T-helper 2 cell treated with Interferon-gamma antibody and Interleukin-4, amounts not matched to agents 5 μg/mL and 100 μg/mL, for 36 hours (primary cell): ENCODE results near the gene RHBDL3.

Experiments used
- DNase-seq: peaks from one replicate; pipeline ENCODE4 v3.0.0; 2021; ENCODE audit warnings: low spot score
- H3K27ac Mint-ChIP-seq: one replicate; pipeline ENCODE4 v1.8.0; 2021; ENCODE audit warnings: mild to moderate bottlenecking, mixed read lengths
- H3K27me3 Mint-ChIP-seq: one replicate; pipeline ENCODE4 v1.8.0; 2021; ENCODE audit warnings: low read depth, mixed read lengths
- H3K36me3 Mint-ChIP-seq: one replicate; pipeline ENCODE4 v1.8.0; 2021; ENCODE audit warnings: low read depth, mixed read lengths
- H3K4me1 Mint-ChIP-seq: one replicate; pipeline ENCODE4 v1.8.0; 2021; ENCODE audit warnings: low read depth, mixed read lengths
- H3K4me3 Mint-ChIP-seq: one replicate; pipeline ENCODE4 v1.8.0; 2022; ENCODE audit warnings: mild to moderate bottlenecking, moderate library complexity, mixed read lengths
- H3K9me3 Mint-ChIP-seq: one replicate; pipeline ENCODE4 v1.8.0; 2021; ENCODE audit warnings: mixed read lengths

Gene RHBDL3

DNA sequence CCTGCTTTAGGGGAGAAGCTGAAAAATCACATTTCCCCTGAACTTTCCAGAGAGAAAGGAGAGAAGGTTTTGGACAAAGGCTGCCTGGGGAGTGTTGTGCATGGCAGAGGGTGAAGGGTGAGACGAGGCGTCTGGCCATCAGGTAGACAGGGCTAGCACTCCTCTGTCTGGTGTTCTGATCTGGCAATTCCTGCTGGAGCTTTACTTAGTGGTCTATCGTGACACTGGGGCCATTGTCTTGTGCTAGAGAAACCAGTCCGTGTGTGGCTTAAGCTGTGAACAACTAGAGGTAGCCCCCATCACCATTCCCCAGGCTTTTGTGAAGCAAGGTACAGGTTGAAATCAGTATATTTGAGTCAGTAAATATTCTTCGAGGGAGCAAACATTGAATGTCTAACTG, 8.5 kb downstream of the RHBDL3 start:
- Mint-ChIP-seq H3K4me3 (no peak overlapping the region), H3K36me3 (no peaks in the 10 kb centered on the region), H3K27me3 (peaks cover 42% of the 10 kb centered on the region), H3K27ac (no peak overlapping the region), H3K9me3 (no peaks in the 10 kb centered on the region), H3K4me1 (no peaks in the 10 kb centered on the region)
- no peak for DNase-seq

DNA sequence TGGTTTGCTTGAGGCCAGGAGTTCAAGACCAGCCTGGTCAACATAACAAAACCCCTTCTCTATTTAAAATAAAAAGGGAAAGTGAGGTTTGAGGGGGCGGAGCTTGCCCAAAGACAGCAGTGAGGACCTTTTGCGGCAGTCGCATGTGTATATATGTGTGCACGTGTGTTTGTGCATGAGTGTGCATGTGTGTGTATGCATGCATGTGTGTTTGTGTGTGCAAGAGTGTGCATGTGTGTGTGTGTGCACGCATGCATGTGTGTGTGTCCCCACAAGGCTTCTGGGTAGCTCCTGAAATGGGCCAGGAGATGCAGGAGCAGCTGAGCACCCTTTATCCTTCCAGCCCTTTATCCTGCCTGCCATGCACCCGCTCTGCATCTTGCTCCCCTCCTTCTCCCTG, 9.0 kb downstream of the RHBDL3 start:
- Mint-ChIP-seq H3K4me1 (no peaks in the 10 kb centered on the region), H3K36me3 (no peaks in the 10 kb centered on the region), H3K27me3 (peaks cover 36% of the 10 kb centered on the region), H3K27ac (no peak overlapping the region), H3K9me3 (no peaks in the 10 kb centered on the region), H3K4me3 (no peak overlapping the region)
- DNase-seq, result no peak

DNA sequence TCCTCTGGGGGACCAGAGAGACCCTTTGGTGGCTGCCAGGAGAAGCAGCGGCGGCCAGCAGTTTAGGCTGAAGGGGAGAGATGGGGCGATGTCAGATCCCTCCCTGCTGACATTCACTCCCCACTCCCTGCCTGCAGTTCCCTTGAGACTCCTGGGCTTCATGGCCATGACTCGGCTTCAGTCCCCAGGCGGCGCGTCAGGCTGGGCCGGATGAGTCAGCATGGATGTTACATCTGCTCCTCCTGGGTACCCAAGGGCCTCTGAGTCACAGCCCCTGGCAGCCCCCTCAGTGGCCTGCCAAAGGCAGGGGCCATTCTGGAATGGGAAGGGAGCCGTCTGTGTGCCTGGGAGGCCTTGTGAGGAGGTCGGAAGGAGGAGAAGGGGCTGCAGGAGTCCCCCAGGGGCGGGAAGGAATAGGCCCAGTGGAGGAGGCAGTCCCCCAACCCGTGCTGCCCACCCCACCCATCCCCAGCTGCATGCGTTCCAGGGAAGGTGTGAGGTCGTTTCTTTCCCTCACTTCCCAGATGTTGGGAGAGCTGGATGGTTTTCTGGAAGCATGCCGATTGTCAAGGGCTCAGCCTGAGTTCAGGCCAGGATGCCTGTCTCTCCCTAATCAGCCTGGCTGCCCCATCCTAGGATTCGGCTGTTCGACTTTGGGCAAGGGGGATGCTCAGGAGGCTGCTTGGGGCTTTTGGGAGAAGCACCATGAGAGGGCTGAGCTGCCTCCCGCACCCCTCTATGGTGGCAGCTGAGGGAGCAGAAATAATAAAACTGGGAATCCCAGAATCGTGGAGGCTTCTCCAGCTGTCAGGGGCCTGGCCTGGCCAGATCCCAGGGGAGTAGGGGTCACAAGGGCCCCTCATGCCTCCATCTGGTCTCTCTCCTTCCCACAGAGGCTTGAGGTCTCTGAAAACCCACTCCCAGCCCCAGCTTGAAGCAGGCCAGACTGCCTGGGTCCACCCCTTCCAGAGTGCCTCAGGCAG, 9.7 kb downstream of the RHBDL3 start:
- H3K4me3 Mint-ChIP-seq, result no peak overlapping the region
- H3K4me1 Mint-ChIP-seq, result no peaks in the 10 kb centered on the region
- no peaks in the 10 kb centered on the region for H3K36me3 Mint-ChIP-seq
- no peak overlapping the region for H3K27ac Mint-ChIP-seq
- H3K9me3 Mint-ChIP-seq, result no peaks in the 10 kb centered on the region
- peaks cover 31% of the 10 kb centered on the region for H3K27me3 Mint-ChIP-seq
- no peak for DNase-seq

DNA sequence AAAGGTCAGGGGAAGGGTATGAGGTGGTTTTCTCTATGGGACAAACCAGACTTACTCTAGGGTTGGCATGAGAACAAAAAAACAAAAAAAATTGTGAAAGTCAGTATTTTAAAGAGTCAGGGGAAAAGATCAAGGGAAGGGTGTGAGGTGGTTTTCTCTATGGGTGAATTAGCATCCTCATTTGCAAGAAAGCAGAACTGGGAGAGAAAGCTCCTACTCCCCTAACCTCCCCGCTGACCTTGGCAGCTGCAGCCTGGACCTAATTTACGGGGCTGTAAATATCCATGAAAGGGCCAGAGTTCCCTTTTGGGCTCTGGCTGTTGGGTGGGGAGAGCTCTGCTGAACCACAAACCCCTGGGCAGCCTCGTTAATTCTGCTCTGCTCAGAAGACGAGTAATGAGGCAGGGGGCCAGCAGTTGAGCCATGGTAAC, 10.6 kb downstream of the RHBDL3 start:
- Mint-ChIP-seq H3K27ac (no peak overlapping the region), H3K27me3 (peaks cover 25% of the 10 kb centered on the region), H3K36me3 (no peaks in the 10 kb centered on the region), H3K4me3 (no peak overlapping the region), H3K9me3 (no peaks in the 10 kb centered on the region), H3K4me1 (no peaks in the 10 kb centered on the region)
- no peak for DNase-seq

DNA sequence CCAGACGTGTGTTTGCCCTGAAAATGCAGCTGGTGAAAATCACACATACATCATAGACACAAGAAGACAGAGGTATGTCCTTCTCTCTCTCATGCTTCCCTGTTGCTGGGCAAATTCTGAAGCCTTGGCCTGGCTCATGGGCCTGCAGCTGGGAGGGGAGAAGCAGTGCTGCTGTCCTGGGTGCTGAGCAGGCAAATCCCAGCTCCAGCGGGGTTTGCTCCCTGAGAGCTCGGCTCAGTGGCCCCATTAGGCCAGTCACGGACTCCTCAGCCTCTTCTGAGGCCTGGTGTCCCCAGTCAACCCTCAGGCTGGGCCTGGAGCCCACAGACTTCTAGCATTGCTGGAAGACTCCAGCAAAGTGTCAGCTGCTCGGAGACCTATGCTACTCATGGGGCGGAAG, 11.7 kb downstream of the RHBDL3 start:
- no peaks in the 10 kb centered on the region for H3K9me3 Mint-ChIP-seq
- no peaks in the 10 kb centered on the region for H3K36me3 Mint-ChIP-seq
- H3K27me3 Mint-ChIP-seq, result peaks cover 19% of the 10 kb centered on the region
- no peaks in the 10 kb centered on the region for H3K4me1 Mint-ChIP-seq
- no peak overlapping the region for H3K4me3 Mint-ChIP-seq
- no peak overlapping the region for H3K27ac Mint-ChIP-seq
- no peak for DNase-seq

DNA sequence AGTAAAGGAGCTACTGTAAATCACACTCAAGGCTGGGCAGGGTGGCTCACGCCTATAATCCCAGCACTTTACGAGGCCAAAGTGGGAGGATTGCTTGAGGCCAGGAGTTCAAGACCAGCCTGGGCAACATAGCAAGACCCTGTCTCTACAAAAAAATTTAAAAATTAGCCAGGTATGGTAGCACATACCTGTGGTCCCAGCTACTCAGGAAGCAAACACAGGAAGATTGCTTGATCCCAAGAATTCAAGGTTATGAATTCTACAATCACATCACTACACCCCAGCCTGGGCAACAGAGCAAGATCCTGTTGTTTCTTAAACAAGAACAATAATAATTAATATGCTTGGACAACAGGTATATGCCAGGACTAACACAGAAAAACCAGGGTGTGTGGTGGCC, 13.2 kb downstream of the RHBDL3 start:
- Mint-ChIP-seq H3K9me3 (no peaks in the 10 kb centered on the region), H3K4me3 (no peak overlapping the region), H3K27me3 (peaks cover 17% of the 10 kb centered on the region), H3K36me3 (no peaks in the 10 kb centered on the region), H3K4me1 (no peaks in the 10 kb centered on the region), H3K27ac (no peak overlapping the region)
- no peak for DNase-seq

DNA sequence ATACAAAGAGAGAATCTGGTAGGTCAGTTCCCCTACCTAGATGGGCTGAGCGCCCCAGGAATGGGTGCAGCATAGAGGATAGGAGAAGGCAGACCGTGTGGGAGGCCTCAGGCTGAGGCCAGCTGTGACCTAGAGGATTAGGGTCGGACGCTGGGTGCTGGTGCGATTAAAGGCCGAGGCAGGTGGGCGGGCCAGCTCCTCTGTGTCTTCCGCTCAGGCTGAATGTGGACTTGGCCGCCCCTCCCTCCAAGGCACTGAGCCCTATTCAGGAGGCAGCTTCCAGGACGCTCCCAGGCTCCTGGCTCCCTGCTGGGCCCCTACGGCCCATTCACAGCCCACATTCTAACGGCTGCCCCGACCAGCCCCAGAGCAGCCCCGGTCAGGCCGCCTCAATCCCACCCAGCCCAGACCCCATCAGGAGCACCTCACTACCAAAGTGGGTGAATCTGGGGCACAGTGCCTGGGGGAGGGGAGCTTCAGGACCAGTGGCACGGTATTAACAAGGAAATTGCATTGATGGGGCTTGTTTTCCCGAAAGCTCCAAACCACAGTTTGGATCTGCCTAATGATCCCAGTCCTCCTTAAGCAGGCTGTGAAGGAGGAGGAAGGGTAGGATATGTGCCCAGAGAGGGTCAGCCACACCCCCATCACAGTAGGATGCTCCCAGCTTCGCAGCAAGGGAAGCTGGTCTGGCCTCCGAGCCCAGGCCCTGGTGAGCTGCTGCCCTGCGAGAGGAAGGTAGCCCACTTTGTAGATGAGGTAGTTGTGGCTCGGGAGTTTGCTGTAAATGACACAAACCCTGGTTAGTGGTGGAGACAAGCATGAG, 14.5 kb downstream of the RHBDL3 start:
- no peak for DNase-seq
- Mint-ChIP-seq H3K27me3 (peaks cover 15% of the 10 kb centered on the region), H3K4me1 (no peaks in the 10 kb centered on the region), H3K9me3 (no peaks in the 10 kb centered on the region), H3K27ac (no peak overlapping the region), H3K36me3 (no peaks in the 10 kb centered on the region), H3K4me3 (no peak overlapping the region)

DNA sequence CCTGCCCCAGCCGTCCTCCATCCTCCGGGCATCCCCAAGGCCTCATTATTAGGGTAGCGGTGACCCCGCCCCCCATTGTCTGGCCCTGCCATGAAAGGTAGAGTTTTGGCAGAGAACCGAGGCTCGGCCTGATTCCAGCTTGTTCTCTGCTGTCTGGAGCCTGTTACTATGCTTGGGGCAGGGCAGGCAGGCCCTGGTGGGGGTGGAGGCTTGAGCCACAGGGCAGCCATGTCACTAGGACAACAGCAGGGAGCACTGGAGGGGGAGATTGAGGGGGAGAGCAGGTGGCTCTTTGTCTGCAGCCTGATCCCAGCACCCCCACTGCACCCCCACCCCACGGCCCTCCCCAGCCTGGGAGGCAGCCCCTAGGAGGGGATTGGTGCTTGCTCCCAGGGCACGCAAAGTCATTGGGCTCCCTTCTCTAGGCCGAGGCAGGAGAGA, 15.4 kb downstream of the RHBDL3 start:
- Mint-ChIP-seq H3K36me3 (no peaks in the 10 kb centered on the region), H3K4me1 (no peaks in the 10 kb centered on the region), H3K9me3 (no peaks in the 10 kb centered on the region), H3K27me3 (peaks cover 15% of the 10 kb centered on the region), H3K4me3 (no peak overlapping the region), H3K27ac (no peak overlapping the region)
- no peak for DNase-seq

DNA sequence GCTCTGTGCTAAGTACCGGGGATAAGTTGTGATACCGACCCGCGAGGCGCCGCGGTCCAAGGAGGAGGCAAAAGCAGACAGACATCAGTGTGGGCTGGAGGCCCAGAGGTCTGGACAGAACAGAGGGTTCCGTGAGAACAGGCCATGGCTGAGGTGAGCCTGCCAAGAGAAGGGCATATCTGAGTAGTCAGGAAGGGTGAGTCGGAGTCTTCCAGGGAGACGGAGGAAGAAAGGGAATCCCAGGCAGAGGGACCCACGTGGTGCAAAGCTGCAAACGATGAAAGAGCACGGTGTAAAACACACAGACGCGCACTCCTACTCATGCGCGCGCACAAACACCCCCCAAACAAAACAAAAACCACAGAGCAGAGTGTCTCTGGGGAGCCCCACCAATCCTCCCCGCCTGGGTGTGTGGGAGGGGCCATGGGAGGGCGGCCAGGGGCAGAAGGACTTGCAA, 18.1 kb downstream of the RHBDL3 start:
- peaks cover 16% of the 10 kb centered on the region for H3K27me3 Mint-ChIP-seq
- peaks cover 3% of the 10 kb centered on the region for H3K4me1 Mint-ChIP-seq
- no peak overlapping the region for H3K27ac Mint-ChIP-seq
- no peaks in the 10 kb centered on the region for H3K36me3 Mint-ChIP-seq
- H3K9me3 Mint-ChIP-seq, result no peaks in the 10 kb centered on the region
- no peak overlapping the region for H3K4me3 Mint-ChIP-seq
- DNase-seq, result no peak

DNA sequence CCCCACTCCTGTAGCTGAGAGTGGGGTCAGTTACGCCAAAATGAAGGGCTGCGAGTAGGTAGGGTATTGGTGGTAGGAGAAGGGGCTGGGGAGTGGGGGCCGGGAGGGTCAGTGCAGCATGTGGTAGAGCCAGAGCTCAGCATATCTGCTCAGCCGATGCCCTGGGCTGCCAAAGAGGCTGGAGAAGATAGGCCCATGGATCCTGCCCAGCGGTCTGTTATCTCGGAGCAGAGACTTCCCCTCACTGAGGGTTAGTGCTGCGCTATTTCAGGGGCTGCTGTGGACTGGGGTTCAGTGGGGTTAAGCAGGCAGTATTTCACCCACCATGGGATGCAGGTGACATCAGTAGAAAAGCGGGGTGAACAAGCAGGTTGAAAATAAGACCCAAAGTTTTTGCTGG, 19.7 kb downstream of the RHBDL3 start:
- no peak for DNase-seq
- Mint-ChIP-seq H3K27me3 (peaks cover 20% of the 10 kb centered on the region), H3K36me3 (no peaks in the 10 kb centered on the region), H3K9me3 (no peaks in the 10 kb centered on the region), H3K4me3 (no peak overlapping the region), H3K4me1 (peaks cover 3% of the 10 kb centered on the region), H3K27ac (no peak overlapping the region)

DNA sequence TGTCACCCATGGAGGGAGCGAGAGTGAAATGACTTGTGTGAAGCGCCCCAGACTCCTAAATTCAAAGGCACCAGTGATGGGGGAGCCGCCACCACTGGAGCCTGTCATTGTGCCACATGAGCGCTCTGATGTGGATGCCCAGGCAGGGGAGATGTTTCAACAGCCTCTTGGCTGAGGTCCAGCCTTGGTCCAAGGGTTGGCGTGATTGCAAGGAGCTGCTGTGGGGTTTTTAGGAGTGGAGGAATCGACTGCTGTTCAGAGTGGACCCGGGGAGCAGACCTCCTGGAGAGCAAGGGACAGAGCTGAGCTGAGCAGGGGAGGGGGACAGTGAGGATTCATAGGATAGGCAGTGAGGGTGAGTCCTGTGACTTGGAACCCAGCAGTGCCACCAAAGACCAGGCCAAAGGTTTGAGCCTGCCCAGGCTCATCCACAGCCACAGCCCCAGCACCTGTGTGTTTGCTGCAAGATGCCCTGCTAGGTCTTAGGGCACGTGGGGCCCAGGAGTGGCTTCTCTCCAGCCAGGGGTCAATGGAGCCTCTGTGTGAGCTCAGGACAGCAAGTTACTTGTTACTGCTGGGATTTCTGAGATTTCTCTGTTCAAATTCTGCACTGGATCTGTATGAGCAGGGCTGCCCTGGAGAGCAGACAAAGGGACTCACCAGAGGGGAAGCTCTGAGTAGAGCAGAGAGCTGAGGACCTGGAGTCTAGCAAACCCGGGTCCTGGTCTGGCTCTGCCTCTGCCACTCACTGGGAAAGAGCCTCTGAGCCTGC, 20.3 kb downstream of the RHBDL3 start:
- Mint-ChIP-seq H3K36me3 (no peaks in the 10 kb centered on the region), H3K27ac (no peak overlapping the region), H3K9me3 (no peaks in the 10 kb centered on the region), H3K4me3 (no peak overlapping the region), H3K4me1 (peaks cover 3% of the 10 kb centered on the region), H3K27me3 (peaks cover 22% of the 10 kb centered on the region)
- DNase-seq, result no peak

DNA sequence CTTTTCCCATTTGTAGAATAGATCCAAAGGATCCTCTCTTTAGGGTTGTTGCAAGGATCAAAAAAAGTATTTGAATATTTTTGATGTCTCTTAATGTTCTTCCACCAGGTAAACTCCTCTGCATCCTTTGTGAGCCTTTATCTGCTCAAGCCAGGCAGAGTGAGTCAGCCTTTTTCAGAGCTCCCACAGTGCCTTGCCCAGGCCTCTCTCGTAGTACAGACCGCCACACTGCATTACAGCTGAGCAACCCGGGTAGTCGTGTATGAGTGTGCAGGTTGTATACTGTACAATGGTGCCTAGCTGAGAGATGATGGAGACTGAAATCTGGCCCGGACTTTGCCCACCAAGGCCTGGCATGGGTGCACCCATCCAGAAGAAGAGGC, 20.9 kb downstream of the RHBDL3 start:
- no peak overlapping the region for H3K4me3 Mint-ChIP-seq
- peaks cover 23% of the 10 kb centered on the region for H3K27me3 Mint-ChIP-seq
- H3K4me1 Mint-ChIP-seq, result peaks cover 3% of the 10 kb centered on the region
- no peak overlapping the region for H3K27ac Mint-ChIP-seq
- DNase-seq, result no peak
- no peaks in the 10 kb centered on the region for H3K9me3 Mint-ChIP-seq
- no peaks in the 10 kb centered on the region for H3K36me3 Mint-ChIP-seq

DNA sequence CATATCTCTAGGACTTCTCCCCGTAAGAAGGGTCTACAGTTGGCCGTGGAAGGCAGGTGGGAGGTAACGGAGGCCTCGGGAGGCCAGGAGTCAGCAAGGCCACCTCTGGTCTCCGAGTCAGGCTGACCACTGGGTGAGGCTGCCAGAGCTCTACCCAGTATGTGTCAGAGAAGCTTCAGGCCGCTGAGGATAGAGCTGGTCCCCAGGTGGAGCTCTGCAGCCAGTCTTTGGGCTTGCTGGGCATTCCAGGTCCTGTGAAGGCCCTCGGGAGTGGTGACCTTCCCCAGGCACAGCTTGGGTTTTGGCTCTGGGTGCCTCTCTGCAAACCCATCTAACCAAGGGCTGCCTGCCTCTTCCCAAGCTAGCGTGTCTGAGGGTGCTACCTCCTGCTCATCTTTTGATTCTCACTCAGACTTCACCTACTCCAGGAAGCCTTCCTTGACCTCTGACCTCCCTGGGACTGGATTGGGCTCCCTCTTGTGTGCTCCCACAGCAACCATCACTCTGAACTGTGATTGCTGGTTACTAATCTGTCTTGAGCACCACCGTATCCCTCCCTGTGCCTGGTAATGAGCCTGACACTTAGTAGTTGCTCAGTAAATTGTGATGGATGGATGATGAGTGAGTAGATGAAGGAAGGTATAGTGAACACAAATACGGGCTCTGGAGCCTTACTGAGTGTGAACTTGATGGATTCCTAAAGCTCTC, 22.3 kb downstream of the RHBDL3 start:
- no peaks in the 10 kb centered on the region for H3K36me3 Mint-ChIP-seq
- H3K27me3 Mint-ChIP-seq, result peaks cover 24% of the 10 kb centered on the region
- H3K4me1 Mint-ChIP-seq, result peaks cover 3% of the 10 kb centered on the region

More for the DNA sequence above, 22.3 kb downstream of the RHBDL3 start:
- DNase-seq, result no peak
- no peak overlapping the region for H3K27ac Mint-ChIP-seq
- H3K9me3 Mint-ChIP-seq, result no peaks in the 10 kb centered on the region
- no peak overlapping the region for H3K4me3 Mint-ChIP-seq
